Gastroesophageal sphincter (tissue), 4 donors: ENCODE measurements around the gene FNDC11. TPM values are rescaled to one million over a fixed set of nuclear protein-coding genes. Genes with fewer than 3 reads are reported as not detected.

ENCODE experiments used
- ATAC-seq: fragments of 150-250 bp; one replicate; pipeline ENCODE4 v1.9.1; 2016; ENCODE audit warnings: mild to moderate bottlenecking, moderate library complexity
- H3K27ac ChIP-seq, 4 donors: fragments of 200-600 bp; sonication (generic) in 3 of 4; 1 replicate in 3 of 4; 2 replicates in 1 of 4; pipeline ENCODE4 v1.5.1; 2016 to 2019
- H3K27me3 ChIP-seq: fragments of 200-600 bp; sonication (generic); one replicate; pipeline ENCODE4 v1.5.1; 2019
- H3K36me3 ChIP-seq, 2 donors: fragments of 200-600 bp; sonication (generic); one replicate each; pipeline ENCODE4 v1.5.1; 2019; ENCODE audit warnings: control low read depth in 1 of 2
- H3K4me1 ChIP-seq, 3 donors: fragments of 200-600 bp; sonication (generic); 1 replicate in 2 of 3; 2 replicates in 1 of 3; pipeline ENCODE4 v1.5.1; 2016 to 2019; ENCODE audit warnings: control low read depth in 2 of 3
- H3K4me3 ChIP-seq, 2 donors: fragments of 200-600 bp; sonication (generic); one replicate each; pipeline ENCODE4 v1.5.1; 2019; ENCODE audit warnings: mild to moderate bottlenecking in 1 of 2, moderate library complexity in 1 of 2
- H3K9me3 ChIP-seq, 3 donors: fragments of 200-600 bp; sonication (generic); one replicate each; pipeline ENCODE4 v1.5.1; 2017 to 2019; ENCODE audit warnings: control low read depth in 2 of 3
- EP300 ChIP-seq: sonication (generic); formaldehyde crosslinking; IDR thresholded peaks from one replicate; pipeline ENCODE4 v1.6.1; 2017; ENCODE audit warnings: antibody characterized with exemption, mild to moderate bottlenecking
- POLR2A ChIP-seq, 2 donors: fragments of 450-650 bp; IDR thresholded peaks; one replicate each; pipeline ENCODE4 v1.6.1; 2017; ENCODE audit warnings: antibody characterized with exemption in 2 of 2, mild to moderate bottlenecking in 2 of 2, moderate library complexity in 1 of 2
- POLR2AphosphoS5 ChIP-seq: sonication (generic); formaldehyde crosslinking; IDR thresholded peaks from one replicate; pipeline ENCODE4 v1.6.1; 2017; ENCODE audit warnings: antibody characterized with exemption
- WGBS, 2 donors: methylation state at CpG; one replicate each; pipeline ENCODE4 v1.1.5; 2018; ENCODE audit warnings: low coverage in 1 of 2; 5-methylcytosine and 5-hydroxymethylcytosine counted together
- total RNA-seq, 4 donors: library from RNA; depleted of rRNA; stranded (reverse); fragments of >200 nt; gene quantifications; one replicate each; pipeline ENCODE4 v1.1.0, GENCODE V29; 2016
- TF ChIP-seq, protein P1 (sequence below), 4 experiments: fragments of 200-600 bp in 2 of 4; fragments of 450-650 bp in 2 of 4; sonication (generic) in 1 of 4; IDR thresholded peaks; one replicate each; pipeline ENCODE4 v1.5.1; 2017 to 2019; ENCODE audit warnings: antibody characterized with exemption in 4 of 4, mild to moderate bottlenecking in 2 of 4, moderate library complexity in 2 of 4

FNDC11 gene, protein sequence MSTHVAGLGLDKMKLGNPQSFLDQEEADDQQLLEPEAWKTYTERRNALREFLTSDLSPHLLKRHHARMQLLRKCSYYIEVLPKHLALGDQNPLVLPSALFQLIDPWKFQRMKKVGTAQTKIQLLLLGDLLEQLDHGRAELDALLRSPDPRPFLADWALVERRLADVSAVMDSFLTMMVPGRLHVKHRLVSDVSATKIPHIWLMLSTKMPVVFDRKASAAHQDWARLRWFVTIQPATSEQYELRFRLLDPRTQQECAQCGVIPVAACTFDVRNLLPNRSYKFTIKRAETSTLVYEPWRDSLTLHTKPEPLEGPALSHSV
- under 1 TPM in 1 of 4 donors, not detected in 3; 0.27 TPM for total RNA-seq

DNA sequence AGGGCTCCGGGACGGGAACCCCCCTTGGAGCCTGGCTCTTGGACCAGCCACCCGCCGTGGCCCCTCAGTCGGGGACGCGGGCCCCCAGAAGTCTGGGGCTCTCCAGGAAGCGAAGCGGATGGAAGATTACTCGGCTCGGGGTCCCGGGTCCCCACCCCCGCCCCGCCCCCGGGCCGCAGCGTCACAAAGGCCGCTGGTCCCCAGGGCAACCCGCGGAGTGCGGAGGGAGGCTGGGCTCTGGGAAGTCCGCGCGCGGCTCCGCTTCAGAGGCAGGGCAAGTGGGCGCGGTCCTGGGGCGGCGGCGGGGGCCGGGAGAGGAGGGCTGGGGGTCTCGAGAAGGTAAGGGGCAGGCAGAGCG lies at the start of gene FNDC11:
Gene FNDC11 (plus strand): TSS at position 227 of the 358 bp plus-strand sequence. CDS start 1,505 bp downstream, outside the sequence.
- peaks cover 52% of the 10 kb centered on the region for H3K27me3 ChIP-seq
- TF ChIP-seq POLR2AphosphoS5 (no peak), EP300 (no peak), POLR2A (IDR thresholded peaks at IDR 0.05) (no peak)
- TF ChIP-seq, protein P1, sequence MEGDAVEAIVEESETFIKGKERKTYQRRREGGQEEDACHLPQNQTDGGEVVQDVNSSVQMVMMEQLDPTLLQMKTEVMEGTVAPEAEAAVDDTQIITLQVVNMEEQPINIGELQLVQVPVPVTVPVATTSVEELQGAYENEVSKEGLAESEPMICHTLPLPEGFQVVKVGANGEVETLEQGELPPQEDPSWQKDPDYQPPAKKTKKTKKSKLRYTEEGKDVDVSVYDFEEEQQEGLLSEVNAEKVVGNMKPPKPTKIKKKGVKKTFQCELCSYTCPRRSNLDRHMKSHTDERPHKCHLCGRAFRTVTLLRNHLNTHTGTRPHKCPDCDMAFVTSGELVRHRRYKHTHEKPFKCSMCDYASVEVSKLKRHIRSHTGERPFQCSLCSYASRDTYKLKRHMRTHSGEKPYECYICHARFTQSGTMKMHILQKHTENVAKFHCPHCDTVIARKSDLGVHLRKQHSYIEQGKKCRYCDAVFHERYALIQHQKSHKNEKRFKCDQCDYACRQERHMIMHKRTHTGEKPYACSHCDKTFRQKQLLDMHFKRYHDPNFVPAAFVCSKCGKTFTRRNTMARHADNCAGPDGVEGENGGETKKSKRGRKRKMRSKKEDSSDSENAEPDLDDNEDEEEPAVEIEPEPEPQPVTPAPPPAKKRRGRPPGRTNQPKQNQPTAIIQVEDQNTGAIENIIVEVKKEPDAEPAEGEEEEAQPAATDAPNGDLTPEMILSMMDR (IDR thresholded peaks at IDR 0.05), result no peak
- no peaks in the 10 kb centered on the region for H3K9me3 ChIP-seq
- peaks cover 0 to 13% of the 10 kb centered on the region in 2 donors for H3K36me3 ChIP-seq
- ATAC-seq, result peak; percentile 50
- H3K27ac ChIP-seq, result peak within 1 kb of the TSS in 1 of 4 donors; percentile 63
- no CpG with 5 or more reads among the region's 34 CpGs for WGBS, 2 donors
- peaks cover 0 to 23% (median 10%) of the 10 kb centered on the region in 3 donors for H3K4me1 ChIP-seq
- peak within 1 kb of the TSS; percentile 26 to 61 for H3K4me3 ChIP-seq

DNA sequence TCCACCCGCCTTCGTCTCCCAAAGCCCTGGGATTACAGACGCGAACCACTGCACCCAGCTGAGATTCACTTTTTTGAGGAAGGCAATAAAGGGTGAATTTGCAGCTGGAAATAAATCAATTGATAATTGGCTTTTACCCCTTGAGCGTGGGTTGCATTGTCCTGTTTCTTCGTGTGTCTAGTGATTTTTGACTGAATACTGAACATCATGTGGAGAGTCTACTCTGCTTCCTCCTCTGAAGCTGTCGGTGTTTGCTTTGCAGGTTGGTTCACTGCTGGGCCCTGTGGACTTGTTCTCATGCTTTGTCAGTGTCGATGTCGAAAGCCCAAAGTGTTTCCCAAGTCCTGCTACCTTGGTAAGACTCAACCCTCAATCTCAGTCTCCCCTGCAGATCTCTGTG lies 49.3 kb upstream of the FNDC11 start:
- no peaks in the 10 kb centered on the region for H3K36me3 ChIP-seq
- ATAC-seq, result no peak
- peaks cover 0 to 25% (median 0%) of the 10 kb centered on the region in 3 donors for H3K9me3 ChIP-seq
- TF ChIP-seq POLR2A (IDR thresholded peaks at IDR 0.05) (no peak), POLR2AphosphoS5 (no peak), EP300 (no peak)
- TF ChIP-seq, protein P1 (IDR thresholded peaks at IDR 0.05), result no peak
- WGBS, 2 donors, result 81 to 90% methylated on average over 3 to 9 of the region's 9 CpGs
- peaks cover 0 to 7% (median 0%) of the 10 kb centered on the region in 3 donors for H3K4me1 ChIP-seq
- peaks cover 95% of the 10 kb centered on the region for H3K27me3 ChIP-seq
- H3K4me3 ChIP-seq, result no peak overlapping the region
- H3K27ac ChIP-seq, result no peak overlapping the region

DNA sequence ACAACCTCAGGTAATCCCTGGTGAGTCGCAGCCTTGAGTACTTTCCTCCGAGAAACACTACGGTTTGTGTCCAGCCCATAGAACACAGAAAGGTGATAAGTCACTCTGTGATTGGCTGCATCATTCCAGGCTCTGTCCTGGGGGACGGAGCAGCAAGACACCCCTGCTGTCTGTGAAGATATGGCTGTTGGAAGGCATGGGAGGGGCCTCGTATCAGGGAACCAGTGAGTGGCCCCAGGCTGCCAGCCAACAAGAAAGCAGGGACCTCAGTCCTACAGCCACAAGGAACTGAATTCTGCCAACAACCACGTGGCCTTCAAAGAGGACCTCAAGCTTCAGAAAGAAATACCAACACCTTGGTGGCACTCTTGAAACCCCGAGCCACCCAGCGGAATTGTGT lies 48.7 kb upstream of the FNDC11 start:
- no peak overlapping the region for H3K27ac ChIP-seq
- no peaks in the 10 kb centered on the region for H3K36me3 ChIP-seq
- no peak for ATAC-seq
- H3K9me3 ChIP-seq, result peaks cover 0 to 25% (median 0%) of the 10 kb centered on the region in 3 donors
- TF ChIP-seq EP300, result no peak
- TF ChIP-seq, protein P1 (IDR thresholded peaks at IDR 0.05), result no peak
- no peak for TF ChIP-seq POLR2AphosphoS5
- H3K27me3 ChIP-seq, result peaks cover 95% of the 10 kb centered on the region
- no peak overlapping the region for H3K4me3 ChIP-seq
- 71 to 80% methylated on average over 1 of the region's 8 CpGs for WGBS, 2 donors
- peaks cover 0 to 4% (median 0%) of the 10 kb centered on the region in 3 donors for H3K4me1 ChIP-seq

DNA sequence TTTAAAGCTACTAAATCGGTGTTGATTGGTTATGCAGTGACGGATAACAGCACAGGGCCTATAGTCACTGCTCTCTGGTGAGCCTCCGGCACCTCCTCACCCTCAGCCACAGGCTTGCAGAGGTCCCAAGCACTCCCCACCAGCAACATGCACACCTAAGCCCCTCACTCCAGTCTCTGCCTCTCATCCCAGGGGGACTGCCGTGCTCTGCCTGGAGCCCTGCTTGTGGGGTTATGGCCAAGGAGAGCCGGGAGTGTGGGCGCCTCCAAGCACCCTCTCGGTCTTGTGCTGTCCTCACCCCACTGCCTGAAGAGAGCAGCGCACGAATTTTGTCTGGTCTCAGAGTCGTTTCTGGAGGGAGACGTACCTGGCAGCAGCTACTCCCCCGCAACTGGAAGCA lies 48.2 kb upstream of the FNDC11 start:
- H3K4me3 ChIP-seq, result no peak overlapping the region
- peaks cover 0 to 25% (median 0%) of the 10 kb centered on the region in 3 donors for H3K9me3 ChIP-seq
- no peak overlapping the region for H3K27ac ChIP-seq
- peaks cover 95% of the 10 kb centered on the region for H3K27me3 ChIP-seq
- H3K36me3 ChIP-seq, result no peaks in the 10 kb centered on the region
- TF ChIP-seq EP300 (no peak), POLR2AphosphoS5 (no peak), POLR2A (IDR thresholded peaks at IDR 0.05) (no peak)
- TF ChIP-seq, protein P1 (IDR thresholded peaks at IDR 0.05), result no peak
- WGBS, 2 donors, result 68 to 100% methylated on average over 1 to 3 of the region's 12 CpGs
- ATAC-seq, result no peak
- peaks cover 0 to 4% (median 0%) of the 10 kb centered on the region in 3 donors for H3K4me1 ChIP-seq
